GM19035 (cell line): ENCODE results near the gene DRD2.

ENCODE experiments used
- ATAC-seq: cut with Tn5 transposase; IDR thresholded peaks from one replicate; pipeline ENCODE4 v1.9.1; 2021; ENCODE audit not compliant: unreplicated experiment

The DRD2 gene

DNA sequence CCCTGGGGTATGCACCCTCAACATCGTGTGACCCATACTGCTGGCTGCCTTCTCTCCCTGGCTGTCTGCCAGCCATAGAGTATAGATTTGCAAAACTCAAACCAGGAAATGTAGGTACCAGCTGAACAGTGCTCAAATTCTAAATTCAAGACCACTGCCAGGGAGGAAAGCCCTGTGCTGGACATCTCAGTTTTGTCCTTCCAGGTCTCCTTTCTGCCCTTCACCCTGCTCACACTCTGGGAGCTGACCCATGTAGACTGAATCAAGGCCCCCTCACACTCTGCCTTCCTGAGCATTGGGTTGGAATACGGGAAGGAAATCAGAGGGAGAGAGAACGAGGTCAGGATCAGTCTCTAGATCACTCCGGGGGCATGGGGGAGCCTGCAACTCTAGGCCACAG lies 12.4 kb upstream of the DRD2 start:
- ATAC-seq, result no peak

DNA sequence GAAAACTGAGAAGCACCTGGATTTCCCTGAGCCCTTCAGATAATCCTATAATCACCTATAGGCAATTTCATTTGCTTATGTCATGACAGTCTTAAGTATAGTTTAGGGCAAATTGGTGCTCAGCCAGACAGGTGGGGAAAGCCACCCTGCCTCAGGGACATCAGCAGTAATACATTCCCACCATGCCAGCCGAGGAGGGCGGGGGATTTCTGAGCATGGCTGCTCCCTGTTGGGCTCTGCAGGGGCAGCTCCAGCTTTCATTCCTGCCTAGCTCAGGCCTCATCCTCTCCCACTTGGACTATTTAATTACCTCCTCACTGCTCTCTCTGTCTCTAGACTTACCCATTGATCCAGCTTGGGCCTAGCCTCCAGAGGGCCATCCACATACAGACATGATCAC lies 9.0 kb upstream of the DRD2 start:
- no peak for ATAC-seq

DNA sequence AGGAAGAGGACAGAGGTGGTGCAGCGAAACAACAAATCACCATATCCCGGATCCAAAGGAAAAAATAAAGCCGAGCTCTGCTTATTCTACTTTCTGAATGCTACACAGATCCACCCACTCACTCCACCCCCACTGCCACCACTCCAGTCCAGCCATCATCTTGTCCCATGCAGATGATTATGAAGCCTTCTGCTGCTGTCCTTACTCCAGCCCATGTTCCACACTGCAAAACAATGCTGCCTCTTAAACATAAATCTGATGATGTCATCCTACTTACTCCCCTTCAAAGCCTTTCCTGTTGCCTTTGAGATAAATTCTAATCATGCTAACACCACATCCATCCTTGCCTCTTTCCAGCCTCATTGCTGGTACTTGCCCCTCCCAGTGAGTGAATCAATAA lies 6.5 kb upstream of the DRD2 start:
- no peak for ATAC-seq

DNA sequence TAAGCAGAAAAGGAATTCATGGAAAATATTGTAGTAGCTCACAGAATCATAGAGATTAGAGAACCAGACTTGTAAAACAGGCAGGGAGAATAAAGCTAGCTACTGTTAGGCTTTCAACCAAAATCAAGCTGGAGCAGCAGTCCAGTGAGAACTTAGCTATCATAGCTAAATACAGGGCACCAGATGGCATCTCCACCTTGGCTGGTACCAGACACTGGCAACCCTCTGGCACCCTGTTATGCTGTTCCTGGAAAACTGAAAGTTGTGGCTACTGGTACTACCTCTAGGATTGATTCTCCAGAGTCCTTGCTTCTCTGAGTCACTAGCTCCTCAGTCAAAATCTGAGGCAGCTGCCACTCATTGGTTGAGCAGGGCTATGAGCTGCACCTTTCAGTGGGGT lies 6.0 kb upstream of the DRD2 start:
- ATAC-seq, result no peak

GRCh38 chr11:113477321-113477720 lies 2.1 kb upstream of the DRD2 start:
- ATAC-seq, result no peak

DNA sequence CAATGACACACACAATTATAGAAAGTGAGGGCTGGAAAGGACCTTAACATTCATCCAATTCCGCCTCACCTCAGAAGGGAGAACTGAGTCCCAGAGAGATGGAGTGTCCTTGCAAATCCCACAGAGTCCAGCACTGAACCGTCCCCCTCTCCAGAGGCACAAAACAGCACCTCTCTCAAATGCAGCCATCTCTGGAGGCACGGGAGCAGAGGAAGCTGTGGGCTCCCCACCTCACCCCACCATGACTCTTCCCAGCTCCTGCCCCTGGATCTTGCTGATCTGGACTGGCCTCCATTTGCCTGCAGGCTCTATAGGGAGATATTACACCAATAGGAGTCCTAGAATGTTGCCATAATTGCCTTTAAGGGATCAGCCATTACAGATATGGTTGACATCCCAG lies 1.4 kb upstream of the DRD2 start:
- ATAC-seq, result no peak

DNA sequence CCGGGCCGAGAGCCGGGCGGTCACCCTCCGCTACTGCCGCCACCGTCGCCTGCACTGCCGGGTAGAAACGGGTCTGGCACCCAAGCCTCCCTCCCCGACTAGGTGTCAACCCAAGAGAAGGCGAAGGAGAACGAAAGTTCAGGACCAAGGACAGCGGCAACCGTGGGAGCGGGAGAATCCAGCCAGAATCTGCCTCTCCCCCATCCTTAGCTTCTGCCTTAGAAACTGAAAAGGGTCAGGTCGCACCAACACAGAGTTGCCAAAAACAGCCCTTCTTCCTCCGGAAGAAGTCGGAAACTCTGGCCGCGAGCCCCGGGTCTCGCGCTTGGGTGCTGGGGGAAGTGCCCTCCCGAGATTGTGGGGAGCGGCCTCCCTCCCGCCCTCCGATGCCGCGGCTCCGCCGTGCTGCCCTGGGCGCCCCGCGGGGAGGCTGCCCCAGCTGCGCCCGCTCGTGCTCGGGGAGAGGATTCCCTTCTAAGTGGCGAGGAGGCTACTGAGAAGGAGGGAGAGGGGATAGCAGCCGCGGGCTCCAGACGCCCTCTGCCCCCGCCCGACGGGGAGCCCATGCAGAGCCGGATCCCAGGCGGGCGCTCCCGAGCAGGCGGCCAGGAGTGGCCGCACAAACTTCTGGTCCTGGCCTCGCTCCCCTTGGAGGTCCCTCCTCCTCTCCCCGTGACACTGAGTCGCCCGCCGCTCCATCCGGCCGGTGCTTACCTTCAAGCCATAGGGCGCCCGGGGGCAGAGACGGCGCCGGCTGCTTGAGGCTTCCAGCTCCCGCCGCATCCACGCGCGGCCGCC lies 637 bp downstream of the DRD2 start:
- ATAC-seq, result no peak

DNA sequence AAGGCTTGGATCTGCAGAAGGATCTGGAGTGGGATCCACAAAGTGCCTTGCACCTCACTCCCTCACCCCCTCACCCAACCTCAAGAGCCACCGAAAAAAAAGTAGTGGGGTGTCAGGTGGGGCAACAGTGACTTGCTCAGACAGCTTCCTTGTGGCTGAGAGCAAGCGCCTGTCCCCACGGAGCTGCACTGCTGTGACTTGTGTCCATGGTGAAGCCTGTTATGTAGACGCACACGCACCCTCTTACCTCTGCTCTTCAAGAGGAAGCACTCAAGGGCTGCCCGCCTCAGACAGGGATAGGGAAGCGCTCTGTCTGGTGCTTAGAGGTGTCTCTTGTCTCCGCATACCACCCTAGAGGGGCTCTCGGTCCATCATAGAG lies 1.2 kb downstream of the DRD2 start:
- ATAC-seq, result no peak

- no peak for ATAC-seq
Measured at GRCh38 chr11:113472471-113472870, 2.7 kb downstream of the DRD2 start.

DNA sequence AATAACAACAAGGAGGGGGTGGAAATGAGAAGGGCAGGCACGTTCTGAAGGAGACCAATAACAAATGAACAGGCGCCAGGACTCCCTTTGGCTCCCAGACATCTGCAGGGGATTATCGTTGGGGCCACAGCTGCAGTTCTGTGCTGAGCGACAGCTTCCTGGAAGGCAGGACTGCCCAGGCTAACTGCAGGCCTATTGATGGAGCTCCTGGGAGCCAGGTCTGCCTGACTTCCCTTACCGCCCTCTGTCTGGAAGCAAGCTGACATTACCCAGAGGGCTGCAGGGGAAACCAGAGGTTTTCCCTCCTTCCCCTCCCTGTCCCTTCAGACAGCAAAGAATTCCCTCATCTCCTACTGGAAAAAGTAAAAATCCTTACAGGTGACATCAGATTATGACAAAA lies 5.0 kb downstream of the DRD2 start:
- ATAC-seq, result no peak

DNA sequence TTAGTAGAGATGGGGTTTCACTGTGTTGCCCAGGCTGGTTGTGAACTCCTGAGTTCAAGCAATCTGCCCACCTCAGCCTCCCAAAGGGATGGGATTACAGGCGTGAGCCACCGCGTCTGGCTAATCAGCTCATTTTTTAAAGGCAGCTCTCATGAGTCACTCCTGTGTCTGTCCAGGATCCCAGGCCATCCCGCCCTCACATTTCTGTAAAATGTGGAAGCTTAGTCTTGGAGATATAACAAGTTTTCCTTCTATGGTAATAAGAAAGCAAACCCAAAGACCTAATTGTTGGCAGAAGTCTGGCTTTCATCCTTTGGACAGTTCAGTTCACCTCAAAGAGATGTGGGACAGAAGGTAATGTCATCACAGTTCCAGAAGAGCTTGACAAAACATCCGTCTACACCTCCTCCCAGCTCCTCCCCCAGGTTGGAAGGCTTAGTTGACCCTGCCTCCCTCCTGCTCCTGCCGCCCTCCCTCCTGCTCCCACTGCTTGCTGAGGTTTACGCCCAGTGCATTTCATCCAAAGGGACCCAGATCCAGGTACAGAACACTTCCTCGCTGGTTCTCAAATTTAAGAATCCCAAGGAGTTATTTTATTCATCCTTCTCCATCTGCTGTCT lies 6.4 kb downstream of the DRD2 start:
- ATAC-seq, result no peak

GRCh38 chr11:113467545-113467944 lies 7.7 kb downstream of the DRD2 start:
- no peak for ATAC-seq

GRCh38 chr11:113465786-113466185 lies 9.4 kb downstream of the DRD2 start:
- no peak for ATAC-seq

- ATAC-seq, result no peak
Measured at GRCh38 chr11:113464416-113464815, 10.8 kb downstream of the DRD2 start.

- no peak for ATAC-seq
Measured at GRCh38 chr11:113462830-113463229, 12.4 kb downstream of the DRD2 start.

GRCh38 chr11:113461639-113462038 lies 13.6 kb downstream of the DRD2 start:
- no peak for ATAC-seq

DNA sequence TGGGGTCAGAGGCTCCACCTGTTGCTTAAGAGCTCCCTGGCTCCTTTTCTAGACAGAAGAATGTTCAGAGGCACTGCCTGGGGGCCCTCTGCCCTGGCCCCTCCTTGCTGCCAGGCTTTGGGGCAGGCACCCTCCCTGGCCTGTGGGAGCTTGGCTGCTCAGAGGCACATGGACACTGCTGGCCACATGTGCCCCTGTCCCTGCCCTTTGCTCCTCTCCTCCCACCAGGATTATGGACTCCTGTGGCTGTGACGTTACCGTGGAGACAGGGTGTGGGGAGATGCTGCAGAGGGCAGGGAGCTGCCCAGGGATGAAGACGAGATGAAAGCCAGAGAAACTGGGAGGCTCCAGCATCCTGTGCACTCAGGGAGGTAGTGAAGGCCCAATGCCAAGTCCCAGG lies 14.7 kb downstream of the DRD2 start:
- no peak for ATAC-seq

DNA sequence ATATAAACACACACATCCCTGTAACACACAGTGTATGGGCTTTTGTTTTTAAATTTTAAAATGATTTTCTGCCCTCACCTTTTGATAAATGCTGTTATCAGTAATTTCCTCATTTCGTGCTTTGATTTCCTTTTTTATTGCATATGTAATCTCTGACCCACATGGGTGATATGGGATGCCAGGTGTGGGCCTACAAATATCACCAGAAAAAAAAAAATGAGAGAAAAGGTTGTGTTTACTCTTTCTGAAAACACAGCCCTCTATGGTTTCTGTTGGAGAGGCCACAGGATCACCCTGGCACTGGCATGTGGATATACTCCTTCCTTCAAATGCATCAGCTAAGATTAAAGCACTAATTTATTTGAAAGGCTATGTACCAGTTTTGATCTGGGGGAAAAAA lies 17.0 kb downstream of the DRD2 start:
- no peak for ATAC-seq

- ATAC-seq, result no peak
Measured at GRCh38 chr11:113457784-113458183, 17.4 kb downstream of the DRD2 start.

- ATAC-seq, result no peak
Measured at GRCh38 chr11:113454455-113454854, 20.7 kb downstream of the DRD2 start.

DNA sequence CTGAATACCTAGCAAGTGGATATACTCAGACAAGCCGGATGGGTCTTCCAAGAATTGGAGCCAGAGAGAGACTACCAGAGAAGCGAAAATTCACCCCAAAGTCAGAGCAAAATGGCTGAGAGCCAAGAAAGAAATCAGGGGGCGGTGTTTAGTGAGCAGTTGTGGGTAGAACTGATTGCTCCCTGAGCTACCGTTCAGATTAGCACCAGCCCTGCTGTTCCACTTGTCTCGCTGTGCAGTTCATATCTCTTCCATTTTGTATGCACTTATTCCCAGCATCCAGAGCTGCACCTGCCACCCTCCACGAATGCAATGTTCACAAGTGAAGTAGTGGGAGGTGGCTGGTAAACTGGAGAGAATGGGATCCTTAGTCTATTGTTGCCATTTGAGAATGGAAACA lies 25.5 kb downstream of the DRD2 start:
- ATAC-seq, result no peak

DNA sequence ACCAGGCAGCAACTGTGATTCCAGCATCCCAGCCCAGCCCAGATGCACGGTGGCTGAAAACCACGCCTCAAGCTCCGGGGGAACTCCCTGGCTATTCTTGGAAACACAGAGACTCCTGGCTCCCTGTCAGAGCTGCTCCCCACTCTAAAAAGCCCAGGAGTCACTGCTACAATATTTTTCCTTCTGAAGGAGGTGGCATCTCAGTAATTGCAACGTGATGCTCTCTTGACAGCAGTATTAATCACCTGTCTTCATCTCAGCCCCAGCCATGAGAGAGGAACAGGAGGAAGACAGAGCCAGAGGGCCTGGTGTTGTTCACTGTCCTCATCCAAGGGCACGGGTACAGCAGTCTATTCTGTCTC lies 26.9 kb downstream of the DRD2 start:
- no peak for ATAC-seq
